Kasumi-1 (cell line): ENCODE data around the gene KCNK3.
"Not testable (repeated sequence)": the region's sequence is repeated elsewhere in the genome, so short reads cannot be mapped to it uniquely, and the experiment has no call there.

Experiments
- DNase-seq, 2 experiments: peaks; one replicate each; lab custom pipeline; 2025; lab: John Stamatoyannopoulos, UW

KCNK3 gene

DNA sequence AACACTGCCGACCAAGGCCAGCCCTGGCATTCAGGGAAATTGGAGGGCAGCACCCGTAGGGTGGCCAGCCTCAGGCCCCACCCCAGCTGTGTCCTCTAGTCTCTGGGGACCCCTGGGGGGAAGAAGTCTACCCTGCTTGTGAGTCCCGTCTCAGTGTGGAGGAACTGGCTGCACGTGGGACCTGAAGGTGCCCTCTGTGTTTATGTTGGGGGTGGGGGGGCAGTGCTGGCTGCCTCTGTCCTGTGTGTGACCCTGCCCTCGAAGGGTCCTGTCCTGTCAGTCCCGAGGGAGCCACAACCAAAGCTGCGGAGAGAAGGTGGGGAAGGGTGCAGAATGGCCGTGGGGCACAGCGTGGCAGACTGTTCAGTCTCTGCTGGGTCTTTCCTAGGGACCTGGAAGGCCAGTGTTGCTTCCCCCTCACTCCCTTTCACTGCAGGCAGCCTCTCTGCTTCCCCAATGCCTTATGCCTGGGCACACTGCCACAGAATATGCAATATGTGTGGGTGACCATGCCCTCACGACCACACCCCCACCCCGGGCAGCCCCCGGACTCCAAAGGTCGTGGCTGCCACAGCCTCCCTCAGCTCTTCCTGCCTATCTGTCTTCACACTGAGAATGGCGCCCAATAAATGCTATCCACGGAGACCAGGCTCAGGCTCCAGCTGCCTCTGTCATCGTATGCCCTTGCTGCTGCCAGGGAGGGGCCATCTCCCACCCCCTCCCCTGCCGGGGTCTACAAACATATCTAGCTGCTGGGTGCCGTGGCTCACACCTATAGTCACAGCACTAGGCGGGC lies 38.2 kb downstream of the KCNK3 start:
- no peak for DNase-seq

GRCh38 chr2:26731714-26732113 lies 39.2 kb downstream of the KCNK3 start:
- DNase-seq, result no peak

DNA sequence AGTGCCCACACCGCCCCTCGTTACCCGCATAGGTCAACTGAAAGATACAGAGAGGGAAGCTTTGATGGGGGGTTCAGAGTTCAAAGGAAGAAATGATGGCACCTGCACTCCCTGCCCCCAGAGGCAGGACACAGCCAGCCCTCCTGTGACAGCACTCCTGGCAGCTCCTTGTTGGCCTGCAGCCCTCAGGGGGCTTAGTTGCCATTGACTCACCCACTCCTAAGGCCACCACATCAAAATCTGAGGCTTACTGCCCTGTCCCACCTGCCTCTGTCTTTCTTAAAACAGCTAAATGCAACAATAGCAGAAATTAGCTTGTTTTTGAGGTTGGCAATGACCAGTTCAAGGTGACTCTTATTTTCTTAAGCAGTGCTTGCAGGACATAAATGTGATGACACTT lies 39.9 kb downstream of the KCNK3 start:
- DNase-seq, result no peak

DNA sequence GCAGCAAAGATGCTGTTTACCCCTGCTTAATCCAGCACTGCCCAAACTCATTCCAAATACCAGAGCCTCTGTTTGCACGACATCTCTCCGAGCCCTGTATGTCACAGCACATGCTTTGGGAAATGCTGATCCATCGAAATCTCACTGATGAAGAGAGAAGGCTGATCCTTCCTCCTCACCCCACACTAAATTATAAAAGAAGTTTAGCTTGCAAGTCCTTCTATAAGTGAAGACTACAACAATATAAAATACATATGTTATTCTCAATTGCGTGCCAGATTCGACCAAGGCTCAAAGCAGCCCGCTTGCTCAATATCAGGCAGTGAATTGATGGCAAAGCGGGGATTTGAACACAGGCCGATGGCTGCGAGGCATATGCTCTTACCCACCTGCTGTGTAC lies 40.9 kb downstream of the KCNK3 start:
- no peak for DNase-seq

DNA sequence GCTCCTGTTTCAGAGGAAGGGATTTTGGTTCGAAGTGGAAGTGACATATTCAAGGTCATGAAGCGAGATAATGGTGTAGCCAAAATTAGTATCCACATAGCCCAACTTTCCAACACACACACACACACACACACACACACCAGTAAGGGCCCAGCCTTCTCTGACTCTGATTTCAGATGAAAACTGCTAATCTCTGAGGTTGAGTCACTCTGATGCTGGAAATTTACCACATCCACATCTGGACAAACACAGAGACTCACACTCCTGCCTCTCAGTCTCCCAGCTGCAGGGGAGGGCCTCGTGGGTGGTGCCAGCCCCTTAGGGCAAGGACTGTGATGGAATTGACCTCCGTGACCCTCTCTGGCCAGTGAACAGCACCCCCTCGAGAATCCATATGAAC lies 42.6 kb downstream of the KCNK3 start:
- no peak for DNase-seq

- DNase-seq, result no peak
Measured at GRCh38 chr2:26735883-26736588, 43.5 kb downstream of the KCNK3 start.

- no peak for DNase-seq
Measured at GRCh38 chr2:26737221-26737620, 44.7 kb downstream of the KCNK3 start.

- no peak for DNase-seq
Measured at GRCh38 chr2:26738481-26738880, 46.0 kb downstream of the KCNK3 start.

DNA sequence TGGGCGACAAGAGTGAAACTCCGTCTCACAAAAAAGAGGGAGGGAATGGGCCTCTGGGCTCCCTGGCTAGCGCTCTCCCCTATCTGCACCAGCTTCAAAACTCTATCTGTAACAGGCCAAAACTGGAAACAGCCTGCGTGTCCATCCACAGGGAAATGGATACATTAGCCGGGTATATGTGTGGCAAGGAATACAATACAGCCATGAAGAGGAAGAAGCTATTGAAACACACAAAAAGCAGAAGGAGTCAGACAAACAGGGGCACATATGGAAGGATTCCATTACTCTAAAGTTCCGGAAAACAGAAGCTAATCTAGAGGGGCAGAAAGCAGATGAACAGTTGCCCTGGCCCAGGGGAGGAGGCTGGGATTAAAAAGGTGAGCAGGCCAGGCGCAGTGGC lies 47.0 kb downstream of the KCNK3 start:
- no peak for DNase-seq

DNA sequence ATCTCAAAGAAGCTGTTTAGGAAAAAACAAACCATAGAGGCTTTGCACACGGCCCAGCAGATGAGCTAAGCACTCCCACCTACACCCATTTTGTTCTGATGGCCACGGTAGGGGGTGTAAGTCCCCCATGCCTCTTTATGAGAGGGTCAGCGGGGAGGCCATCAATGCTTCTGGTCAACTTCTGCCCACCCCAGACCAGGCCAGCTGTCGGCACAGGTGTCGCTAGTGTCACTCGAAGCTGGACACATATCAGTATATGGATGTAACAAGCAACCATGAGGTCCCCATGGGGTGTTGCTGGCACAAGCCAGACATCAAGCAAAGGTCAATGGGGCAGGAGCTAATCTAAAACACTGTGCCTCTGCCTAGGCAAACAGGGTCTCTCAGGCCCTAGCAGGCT lies 47.8 kb downstream of the KCNK3 start:
- no peak for DNase-seq

DNA sequence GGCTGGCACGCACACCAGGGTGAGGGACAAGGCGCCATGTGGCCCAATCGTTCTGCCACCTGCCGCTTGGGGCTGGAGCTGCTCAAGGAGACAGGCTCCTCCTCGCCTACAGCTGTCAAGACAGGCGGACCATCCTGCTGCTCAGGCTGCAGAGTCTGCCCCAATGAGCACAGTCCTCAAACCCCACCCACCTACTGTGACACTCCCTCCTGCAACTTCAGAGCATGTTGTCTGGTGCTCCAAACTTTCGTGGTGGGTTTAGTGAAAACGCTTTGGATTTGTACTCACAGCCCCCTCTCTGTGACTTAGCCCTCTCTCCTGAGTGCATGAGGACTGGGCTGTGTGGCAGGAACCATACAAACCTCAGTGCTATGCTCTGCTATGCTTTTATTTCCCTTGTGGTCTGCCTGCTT lies 48.4 kb downstream of the KCNK3 start:
- DNase-seq, result peak; percentile 76 to 90

DNA sequence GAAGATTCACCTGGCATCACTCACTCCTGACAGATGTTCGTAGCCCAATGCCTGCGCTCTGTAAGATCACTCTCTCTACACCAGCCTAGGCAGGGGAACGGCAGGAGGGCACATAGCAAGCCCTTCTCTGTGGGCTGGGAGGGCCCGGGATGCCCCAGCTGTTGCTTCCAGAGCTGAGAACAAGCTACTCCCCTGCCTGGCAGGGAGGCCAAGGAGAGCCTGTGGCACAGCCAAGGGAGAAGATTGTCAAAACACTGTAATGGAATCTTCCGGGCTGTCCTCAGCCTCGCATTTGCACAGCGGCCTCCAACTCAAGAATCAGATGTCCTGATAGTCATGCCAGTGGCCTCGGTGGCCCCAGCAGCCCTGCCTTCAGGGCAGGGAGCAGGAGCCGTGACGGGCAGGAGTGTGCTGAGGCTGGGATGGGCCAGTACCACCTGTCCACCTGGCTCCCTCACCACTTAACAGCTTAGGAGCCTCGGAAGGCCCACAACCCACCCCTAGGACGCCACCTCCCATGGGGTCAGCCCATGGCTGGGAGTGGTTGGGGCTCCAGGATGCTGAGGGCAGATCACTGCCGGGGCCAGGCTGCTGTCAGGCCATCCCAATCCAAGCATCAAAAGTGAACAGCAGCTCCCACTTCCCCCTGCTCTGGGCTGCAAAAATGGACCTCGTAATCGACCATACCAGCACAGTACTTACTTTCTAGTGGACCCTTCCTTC lies 49.7 kb downstream of the KCNK3 start:
- no peak for DNase-seq

DNA sequence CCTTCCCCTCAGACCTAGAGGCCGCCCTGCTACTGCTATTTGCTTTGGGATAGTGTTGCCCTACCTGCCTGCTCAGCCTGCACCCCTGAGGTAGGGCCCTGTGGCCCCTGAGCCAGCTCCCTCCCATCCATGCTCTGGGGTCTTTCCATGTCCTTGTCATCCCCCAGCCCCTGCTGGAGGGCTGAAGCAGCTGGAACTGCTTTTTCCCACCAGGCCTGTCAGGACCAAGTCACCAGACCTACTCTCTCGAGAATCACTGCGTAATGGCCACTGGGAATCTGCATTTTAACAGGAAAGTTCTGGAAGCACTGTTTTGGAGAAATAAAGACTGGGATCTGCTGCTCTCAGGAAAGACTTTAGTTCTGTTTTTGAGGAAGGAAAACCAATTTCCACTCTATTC lies 51.3 kb downstream of the KCNK3 start:
- DNase-seq, result no peak

DNA sequence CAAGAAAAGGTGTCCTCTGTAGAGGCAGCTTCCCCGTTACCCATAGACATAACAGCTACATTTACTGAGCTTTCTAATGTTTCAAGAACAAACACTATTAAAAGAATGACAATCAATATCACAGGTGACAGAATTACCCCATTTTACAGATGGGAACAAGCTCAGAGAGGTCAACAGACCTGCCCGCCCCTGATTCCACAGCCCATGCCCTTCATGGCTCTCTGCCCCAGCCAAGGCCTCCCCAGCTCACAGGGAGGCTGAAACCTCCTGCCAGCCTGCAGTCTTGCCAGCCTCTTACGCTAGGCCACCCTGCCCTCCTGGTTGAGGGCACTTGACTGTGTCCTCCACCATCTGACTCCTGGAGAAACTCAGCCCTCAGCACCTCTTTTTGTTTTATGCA lies 52.4 kb downstream of the KCNK3 start:
- DNase-seq, result no peak

GRCh38 chr2:26745609-26746327 lies 53.2 kb downstream of the KCNK3 start:
- DNase-seq, result peak; percentile 73 to 82

GRCh38 chr2:26746934-26747333 lies 54.4 kb downstream of the KCNK3 start:
- DNase-seq, result no peak

DNA sequence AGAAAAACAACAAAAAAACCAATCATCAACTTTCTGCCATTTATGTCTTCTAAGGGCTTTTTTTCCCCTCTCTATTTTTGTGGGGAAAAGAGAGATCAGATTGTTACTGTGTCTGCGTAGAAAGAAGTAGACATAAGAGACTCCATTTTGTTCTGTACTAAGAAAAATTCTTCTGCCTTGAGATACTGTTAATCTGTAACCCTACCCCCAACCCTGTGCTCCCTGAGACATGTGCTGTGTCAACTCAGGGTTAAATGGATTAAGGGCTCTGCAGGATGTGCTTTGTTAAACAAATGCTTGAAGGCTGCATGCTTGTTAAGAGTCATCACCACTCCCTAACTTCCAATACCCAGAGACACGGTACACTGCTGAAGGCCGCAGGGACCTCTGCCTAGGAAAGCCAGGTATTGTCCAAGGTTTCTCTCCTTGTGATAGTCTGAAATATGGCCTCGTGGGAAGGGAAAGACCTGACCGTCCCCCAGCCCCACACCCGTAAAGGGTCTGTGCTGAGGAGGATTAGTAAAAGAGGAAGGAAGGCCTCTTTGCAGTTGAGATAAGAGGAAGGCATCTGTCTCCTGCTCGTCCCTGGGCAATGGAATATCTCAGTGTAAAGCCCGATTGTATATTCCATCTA lies 57.4 kb downstream of the KCNK3 start:
- peak in 1 of 2 experiments; percentile 21 for DNase-seq

DNA sequence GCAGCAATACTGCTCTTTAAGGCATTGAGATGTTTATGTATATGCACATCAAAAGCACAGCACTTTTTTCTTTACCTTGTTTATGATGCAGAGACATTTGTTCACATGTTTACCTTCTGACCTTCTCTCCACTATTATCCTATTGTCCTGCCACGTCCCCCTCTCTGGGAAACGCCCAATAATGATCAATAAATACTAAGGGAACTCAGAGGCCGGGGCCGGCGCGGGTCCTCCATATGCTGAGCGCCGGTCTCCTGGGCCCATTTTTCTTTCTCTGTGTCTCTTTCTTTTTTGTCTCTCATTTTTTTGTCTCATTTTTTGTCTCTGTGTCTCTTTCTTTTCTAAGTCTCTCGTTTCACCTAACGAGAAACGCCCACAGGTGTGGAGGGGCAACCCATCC lies 57.9 kb downstream of the KCNK3 start:
- not testable (repeated sequence) for DNase-seq

DNA sequence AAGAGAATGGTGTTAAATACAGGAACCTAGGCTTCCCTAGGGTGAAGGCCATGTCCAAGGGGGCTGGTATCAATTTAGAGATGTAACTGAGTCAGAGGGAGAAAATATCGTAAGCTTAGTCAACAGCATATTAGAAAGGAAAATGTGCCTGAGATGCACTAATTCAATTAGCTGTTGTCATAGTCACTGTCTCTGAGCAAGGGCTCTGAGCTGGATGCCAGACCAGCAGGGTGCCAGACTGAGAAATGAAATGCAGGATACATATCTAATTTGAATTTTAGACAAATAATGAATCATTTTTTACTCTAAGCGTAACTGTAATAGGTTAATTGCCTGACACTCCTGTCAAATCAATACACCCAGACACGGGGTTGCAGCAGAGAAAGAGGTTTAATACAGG lies 60.1 kb downstream of the KCNK3 start:
- DNase-seq, result no peak

GRCh38 chr2:26754539-26754938 lies 62.0 kb downstream of the KCNK3 start:
- no peak for DNase-seq

DNA sequence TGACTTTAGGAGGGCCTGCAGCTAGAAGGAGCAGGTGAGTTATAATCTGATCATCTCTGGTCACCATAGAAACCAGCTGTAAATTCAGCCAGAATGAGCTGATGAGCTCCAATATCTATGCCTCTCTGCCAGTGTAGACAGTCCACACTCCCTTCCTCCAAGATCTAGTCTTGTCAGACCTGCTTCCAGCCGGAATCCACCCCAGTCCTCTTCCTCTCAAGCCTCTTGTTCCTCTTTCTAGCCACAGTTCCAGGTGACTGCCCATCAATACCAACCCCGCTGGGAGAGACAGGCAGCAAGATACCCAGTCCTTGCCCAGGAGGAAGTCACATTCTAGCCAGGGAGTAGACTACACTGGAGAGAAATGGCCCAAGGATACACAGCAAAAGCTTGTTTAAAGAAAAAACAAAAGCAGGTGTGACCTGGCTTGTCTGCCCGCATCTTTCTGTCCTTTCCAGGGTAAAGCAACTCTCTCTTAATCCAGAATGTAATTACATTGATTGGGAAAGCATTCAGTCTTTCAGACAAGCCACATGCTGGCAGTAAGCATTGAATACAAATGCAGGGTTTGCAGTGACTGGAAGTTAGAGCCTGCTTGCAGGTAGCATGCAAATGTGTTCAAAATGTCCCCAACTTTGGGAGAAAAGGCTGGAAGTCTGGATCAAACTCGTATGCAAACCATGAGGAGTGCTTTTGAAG lies 62.6 kb downstream of the KCNK3 start:
- DNase-seq, result peak; percentile 31 to 38
